Measurements from ENCODE around the gene PDSS2.

PDSS2 gene

DNA sequence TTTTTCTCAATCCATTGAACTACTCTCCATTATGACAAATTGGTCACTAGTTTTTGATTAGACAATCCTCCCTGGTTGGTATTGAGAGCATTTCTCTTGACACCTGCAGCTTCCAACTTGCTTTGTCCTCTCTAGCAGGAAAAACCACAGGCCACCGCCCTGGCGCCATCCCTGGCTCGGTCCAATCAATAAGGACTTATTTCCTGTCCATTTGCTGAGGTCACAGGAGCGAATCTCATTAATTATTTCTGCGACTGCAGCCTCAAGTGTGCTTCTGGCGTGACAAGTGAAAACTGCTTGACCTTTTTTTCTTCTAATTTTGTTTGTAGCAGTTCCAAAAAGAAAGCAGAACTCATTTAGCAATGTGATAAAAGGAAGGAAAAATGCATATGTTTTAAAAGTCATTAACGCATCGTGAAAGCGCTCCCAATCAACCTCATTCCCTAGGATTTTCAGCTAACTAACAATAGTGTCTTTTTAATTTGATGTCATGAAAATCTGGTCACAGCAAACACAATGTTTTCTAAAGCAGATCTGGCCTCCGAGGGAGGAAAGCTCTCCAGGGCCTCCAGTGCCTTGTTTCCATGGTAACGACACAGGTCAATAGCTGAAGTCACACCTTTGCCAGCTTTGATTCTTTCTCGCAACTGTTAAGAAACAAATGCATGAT is 305.1 kb downstream of the PDSS2 start:
- TF ChIP-seq, protein P1, sequence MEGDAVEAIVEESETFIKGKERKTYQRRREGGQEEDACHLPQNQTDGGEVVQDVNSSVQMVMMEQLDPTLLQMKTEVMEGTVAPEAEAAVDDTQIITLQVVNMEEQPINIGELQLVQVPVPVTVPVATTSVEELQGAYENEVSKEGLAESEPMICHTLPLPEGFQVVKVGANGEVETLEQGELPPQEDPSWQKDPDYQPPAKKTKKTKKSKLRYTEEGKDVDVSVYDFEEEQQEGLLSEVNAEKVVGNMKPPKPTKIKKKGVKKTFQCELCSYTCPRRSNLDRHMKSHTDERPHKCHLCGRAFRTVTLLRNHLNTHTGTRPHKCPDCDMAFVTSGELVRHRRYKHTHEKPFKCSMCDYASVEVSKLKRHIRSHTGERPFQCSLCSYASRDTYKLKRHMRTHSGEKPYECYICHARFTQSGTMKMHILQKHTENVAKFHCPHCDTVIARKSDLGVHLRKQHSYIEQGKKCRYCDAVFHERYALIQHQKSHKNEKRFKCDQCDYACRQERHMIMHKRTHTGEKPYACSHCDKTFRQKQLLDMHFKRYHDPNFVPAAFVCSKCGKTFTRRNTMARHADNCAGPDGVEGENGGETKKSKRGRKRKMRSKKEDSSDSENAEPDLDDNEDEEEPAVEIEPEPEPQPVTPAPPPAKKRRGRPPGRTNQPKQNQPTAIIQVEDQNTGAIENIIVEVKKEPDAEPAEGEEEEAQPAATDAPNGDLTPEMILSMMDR (IDR thresholded peaks at IDR 0.05; ENCODE audit: insufficient read depth, low read length, poor library complexity, severe bottlenecking): no peak
- TF ChIP-seq EZH2phosphoT487 (conservative IDR thresholded peaks at IDR 0.05; ENCODE audit: low read length): no peak
- H3K36me3 ChIP-seq (ENCODE audit: low read length): no peaks in the 10 kb centered on the region
- no peaks in the 10 kb centered on the region for H3F3A ChIP-seq (ENCODE audit: insufficient read depth)
- H3K4me3 ChIP-seq (ENCODE audit: insufficient read depth, low read length, poor library complexity, severe bottlenecking): no peak overlapping the region
- H3K79me2 ChIP-seq (ENCODE audit: insufficient read depth, low read length): no peaks in the 10 kb centered on the region
- no peaks in the 10 kb centered on the region for H3K9me2 ChIP-seq (replicated peaks; ENCODE audit: insufficient read depth, low read length)
- H3K9ac ChIP-seq (ENCODE audit: low read length): no peak overlapping the region
- H3K27ac ChIP-seq (ENCODE audit: low read depth, low read length): no peak overlapping the region
- no peak overlapping the region for H3K4me2 ChIP-seq (ENCODE audit: low read depth, low read length, poor library complexity, severe bottlenecking)
- no peak overlapping the region for H2AFZ ChIP-seq (ENCODE audit: low read depth, low read length, severe bottlenecking)
- no peaks in the 10 kb centered on the region for H3K27me3 ChIP-seq (ENCODE audit: low read length)
- no peaks in the 10 kb centered on the region for H3K9me3 ChIP-seq (ENCODE audit: insufficient read depth, low read length)
- H4K20me1 ChIP-seq (ENCODE audit: low read depth, low read length): no peaks in the 10 kb centered on the region

DNA sequence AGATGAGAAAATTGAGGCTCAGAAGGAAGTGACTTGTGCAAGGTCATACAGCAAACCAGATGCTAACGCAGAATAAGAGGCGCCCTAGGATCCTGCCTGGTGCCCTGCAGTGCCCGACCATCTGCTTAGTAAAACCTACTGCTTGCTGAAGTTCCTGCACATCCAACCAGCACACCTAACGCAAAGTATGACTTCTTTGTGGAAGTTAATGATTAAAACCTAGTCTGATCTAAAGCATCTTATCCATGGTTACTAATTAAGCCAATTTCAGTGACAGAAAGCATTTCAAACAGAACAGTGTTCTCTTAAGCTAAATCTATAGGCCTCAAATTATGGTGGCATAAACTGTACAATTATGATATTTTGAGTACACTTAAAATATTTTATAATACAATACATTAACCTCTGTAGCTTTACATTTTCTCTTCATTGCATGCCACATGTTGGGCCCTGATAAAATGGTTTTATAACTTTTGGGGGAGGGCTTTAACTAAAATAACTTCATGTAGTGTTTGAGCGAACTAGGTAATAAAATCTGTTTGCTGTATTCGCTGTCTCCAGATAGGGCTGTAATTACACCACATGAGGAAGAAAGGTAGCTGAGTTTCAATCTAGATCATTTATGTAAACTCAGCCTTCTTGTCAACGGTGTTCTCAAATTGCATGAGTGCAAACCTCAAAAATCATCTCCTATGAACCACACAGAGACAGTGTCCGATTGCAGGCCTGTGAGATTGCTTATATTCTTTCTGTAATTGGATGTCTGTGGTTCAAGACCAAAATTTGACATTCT is 306.5 kb downstream of the PDSS2 start:
- Histone ChIP-seq H3K9me3 (ENCODE audit: insufficient read depth, low read length) (no peaks in the 10 kb centered on the region), H3K27me3 (ENCODE audit: low read length) (no peaks in the 10 kb centered on the region), H3K4me2 (ENCODE audit: low read depth, low read length, poor library complexity, severe bottlenecking) (no peak overlapping the region), H3K9ac (ENCODE audit: low read length) (no peak overlapping the region), H4K20me1 (ENCODE audit: low read depth, low read length) (no peaks in the 10 kb centered on the region), H3K27ac (ENCODE audit: low read depth, low read length) (no peak overlapping the region), H2AFZ (ENCODE audit: low read depth, low read length, severe bottlenecking) (no peak overlapping the region), H3K36me3 (ENCODE audit: low read length) (no peaks in the 10 kb centered on the region), H3K9me2 (replicated peaks; ENCODE audit: insufficient read depth, low read length) (no peaks in the 10 kb centered on the region), H3F3A (ENCODE audit: insufficient read depth) (no peaks in the 10 kb centered on the region), H3K79me2 (ENCODE audit: insufficient read depth, low read length) (no peaks in the 10 kb centered on the region), H3K4me3 (ENCODE audit: insufficient read depth, low read length, poor library complexity, severe bottlenecking) (no peak overlapping the region)
- no peak for TF ChIP-seq EZH2phosphoT487 (conservative IDR thresholded peaks at IDR 0.05; ENCODE audit: low read length)
- TF ChIP-seq, protein P1 (IDR thresholded peaks at IDR 0.05; ENCODE audit: insufficient read depth, low read length, poor library complexity, severe bottlenecking): no peak

GRCh38 chr6:107144666-107145065 is 314.7 kb downstream of the PDSS2 start:
- Histone ChIP-seq H3K4me2 (ENCODE audit: low read depth, low read length, poor library complexity, severe bottlenecking) (no peak overlapping the region), H4K20me1 (ENCODE audit: low read depth, low read length) (no peaks in the 10 kb centered on the region), H2AFZ (ENCODE audit: low read depth, low read length, severe bottlenecking) (no peak overlapping the region), H3K27me3 (ENCODE audit: low read length) (no peaks in the 10 kb centered on the region), H3K36me3 (ENCODE audit: low read length) (no peaks in the 10 kb centered on the region), H3K9me3 (ENCODE audit: insufficient read depth, low read length) (no peaks in the 10 kb centered on the region), H3K9ac (ENCODE audit: low read length) (no peak overlapping the region), H3K79me2 (ENCODE audit: insufficient read depth, low read length) (no peaks in the 10 kb centered on the region), H3F3A (ENCODE audit: insufficient read depth) (no peaks in the 10 kb centered on the region), H3K27ac (ENCODE audit: low read depth, low read length) (no peak overlapping the region), H3K9me2 (replicated peaks; ENCODE audit: insufficient read depth, low read length) (no peaks in the 10 kb centered on the region), H3K4me3 (ENCODE audit: insufficient read depth, low read length, poor library complexity, severe bottlenecking) (no peak overlapping the region)
- no peak for TF ChIP-seq EZH2phosphoT487 (conservative IDR thresholded peaks at IDR 0.05; ENCODE audit: low read length)
- TF ChIP-seq, protein P1 (IDR thresholded peaks at IDR 0.05; ENCODE audit: insufficient read depth, low read length, poor library complexity, severe bottlenecking): no peak

Data from SU-DHL-6 (cell line).